ENCODE results near the gene PDE6H. TPM values are rescaled to one million over a fixed set of nuclear protein-coding genes. Genes with fewer than 3 reads are reported as not detected.
A peak's percentile ranks its signal among the peaks of the same experiment; 100 is the strongest.

Gene PDE6H
- total and polyA plus RNA-seq, 11 donors = not detected

GRCh38 chr12:14958361-14959125 is 14.3 kb upstream of the PDE6H start:
- WGBS, 4 donors = 67 to 74% (median 70%) methylated on average over 11 of the region's 11 CpGs
- DNase-seq = no peak
- Histone ChIP-seq H3K27ac (peak overlapping the region; percentile 35 to 92 (median 86)), H3K27me3 (no peaks in the 10 kb centered on the region), H3K36me3 (peaks cover 0 to 4% (median 0%) of the 10 kb centered on the region in 9 donors), H3K4me3 (peak overlapping the region in 10 of 12 donors; percentile 7 to 77 (median 58)), H3K9me3 (no peaks in the 10 kb centered on the region), H3K4me1 (peaks cover 0 to 91% (median 45%) of the 10 kb centered on the region in 12 donors)
- intact Hi-C loops (cut with DNase I) = no loop called here
- no peak for ATAC-seq
- no peak for TF ChIP-seq CTCF (IDR thresholded peaks at IDR 0.05)

- TF ChIP-seq POLR2A (IDR thresholded peaks at IDR 0.05) = no peak
- no peak for TF ChIP-seq CTCF (IDR thresholded peaks at IDR 0.05)
- H3K27ac ChIP-seq = peak overlapping the region; percentile 35 to 92 (median 86)
- intact Hi-C loops (cut with DNase I) = no loop called here
- H3K4me1 ChIP-seq = peaks cover 0 to 91% (median 42%) of the 10 kb centered on the region in 12 donors
- no peaks in the 10 kb centered on the region for H3K27me3 ChIP-seq
- no peak for ATAC-seq
- H3K36me3 ChIP-seq = peaks cover 0 to 4% (median 0%) of the 10 kb centered on the region in 9 donors
- H3K9me3 ChIP-seq = no peaks in the 10 kb centered on the region
- no peak for DNase-seq
- WGBS, 4 donors = 81 to 93% (median 83%) methylated on average over 10 of the region's 10 CpGs
- H3K4me3 ChIP-seq = peak overlapping the region in 10 of 12 donors; percentile 7 to 77 (median 58)
These were observed 13.8 kb upstream of the PDE6H start for GRCh38 chr12:14959126-14959440.

- Histone ChIP-seq H3K9me3 (no peaks in the 10 kb centered on the region), H3K27me3 (no peaks in the 10 kb centered on the region), H3K27ac (peak overlapping the region; percentile 35 to 92 (median 86)), H3K4me1 (peaks cover 0 to 90% (median 38%) of the 10 kb centered on the region in 12 donors), H3K4me3 (peak overlapping the region in 11 of 12 donors; percentile 7 to 77 (median 57)), H3K36me3 (peaks cover 0 to 4% (median 0%) of the 10 kb centered on the region in 9 donors)
- TF ChIP-seq CTCF (IDR thresholded peaks at IDR 0.05) (no peak), POLR2A (IDR thresholded peaks at IDR 0.05) (no peak)
- no peak for DNase-seq
- WGBS, 4 donors = 28 to 55% (median 36%) methylated on average over 3 of the region's 3 CpGs
- peak in 2 of 4 donors; percentile 8 to 21 for ATAC-seq
- intact Hi-C loops (cut with DNase I) = no loop called here
These were observed 13.4 kb upstream of the PDE6H start for GRCh38 chr12:14959463-14959862.

- H3K27ac ChIP-seq = peak overlapping the region; percentile 71 to 92 (median 86)
- no peaks in the 10 kb centered on the region for H3K9me3 ChIP-seq
- WGBS, 4 donors = 63 to 80% (median 71%) methylated on average over 3 to 4 of the region's 4 CpGs
- peak overlapping the region in 11 of 12 donors; percentile 31 to 77 (median 57) for H3K4me3 ChIP-seq
- DNase-seq (peak in 1 of 5 donors; percentile 48), ATAC-seq (no peak)
- H3K4me1 ChIP-seq = peaks cover 0 to 88% (median 36%) of the 10 kb centered on the region in 12 donors
- no peaks in the 10 kb centered on the region for H3K27me3 ChIP-seq
- no peak for TF ChIP-seq POLR2A (IDR thresholded peaks at IDR 0.05)
- TF ChIP-seq CTCF (IDR thresholded peaks at IDR 0.05) = no peak
- peaks cover 0 to 1% (median 0%) of the 10 kb centered on the region in 9 donors for H3K36me3 ChIP-seq
- intact Hi-C loops (cut with DNase I) = loop anchor here in 3 of 10 donors (5.0 kb wide), 2 partner anchors 53 to 73 kb away; partner anchors contain the start of gene MGP (in 2 of the 3)
These were observed 12.8 kb upstream of the PDE6H start for GRCh38 chr12:14959916-14960496.

Measured in heart left ventricle (tissue), 16 donors.